Stimulated activated CD8-positive, alpha-beta memory T cell treated with anti-CD3 and anti-CD28 coated beads, Interleukin-4, amount 100 ng/mL, for 4 hours (primary cell): ENCODE data around the gene OR52B2.

Source experiments
- DNase-seq, 2 donors: peaks; one replicate each; pipeline ENCODE4 v3.0.0-alpha.2; 2020; ENCODE audit warnings: low read depth in 2 of 2, low spot score in 1 of 2

Gene OR52B2

GRCh38 chr11:6170226-6170625 lies at the start of gene OR52B2:
TSS of gene OR52B2 (minus strand) at chr11:6170326. CDS start at chr11:6170326, 0 bp downstream.
- DNase-seq, result no peak

- DNase-seq, result no peak
Measured at GRCh38 chr11:6219359-6219758, 49.2 kb upstream of the OR52B2 start.

- no peak for DNase-seq
Measured at GRCh38 chr11:6217722-6218121, 47.6 kb upstream of the OR52B2 start.

GRCh38 chr11:6216501-6216900 lies 46.4 kb upstream of the OR52B2 start:
- no peak for DNase-seq

DNA sequence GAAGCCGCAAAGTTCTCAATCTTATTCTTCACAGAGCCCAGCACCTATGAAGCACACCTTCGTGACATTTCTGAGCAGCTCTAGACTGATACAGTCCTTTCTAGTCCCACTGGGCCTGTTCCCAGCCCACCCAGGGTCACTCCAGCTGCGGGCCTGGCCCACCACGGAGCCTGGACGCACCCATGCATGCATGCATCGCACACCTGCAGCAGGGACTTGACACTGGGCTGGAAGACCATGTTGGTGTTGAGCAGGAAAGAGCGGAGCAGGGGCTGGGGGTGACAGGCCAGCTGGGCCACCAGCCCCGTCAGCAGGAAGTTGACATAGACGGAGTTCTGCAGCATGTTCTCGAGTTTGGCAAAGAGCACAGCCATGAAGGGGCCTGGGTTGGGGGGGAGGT lies 44.4 kb upstream of the OR52B2 start:
- DNase-seq, result no peak

DNA sequence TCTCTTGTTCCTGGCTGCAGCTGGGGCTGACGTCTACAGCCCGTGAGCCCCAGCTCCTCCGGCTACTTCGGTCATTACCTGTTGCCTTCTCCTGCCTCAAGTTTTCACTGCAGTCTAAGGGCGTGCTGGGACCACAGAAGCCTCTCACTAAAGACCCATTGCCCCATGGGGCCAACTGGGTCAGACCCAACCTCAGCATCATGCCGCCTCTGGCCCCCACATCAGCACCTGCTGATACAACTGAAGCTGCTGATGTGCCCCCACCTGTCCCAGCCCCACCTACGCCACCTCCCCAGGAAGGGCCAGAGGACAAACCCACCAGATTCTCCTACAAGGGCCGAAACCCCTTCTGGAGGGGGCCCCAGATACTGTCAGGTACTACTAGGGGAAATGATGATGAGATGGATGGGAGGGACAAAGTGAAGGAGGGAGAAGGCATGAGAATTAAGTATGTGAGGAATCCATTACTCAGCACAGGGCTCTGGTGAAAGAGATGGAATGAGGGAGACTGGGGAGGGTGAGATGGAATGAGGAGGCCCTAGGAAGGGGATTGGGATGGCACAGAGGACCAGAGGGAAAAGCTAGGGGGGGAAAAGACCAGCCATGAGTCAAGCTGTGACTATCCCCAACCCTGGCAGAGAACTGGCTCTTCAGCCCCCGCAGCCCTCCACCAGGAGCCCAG lies 40.3 kb upstream of the OR52B2 start:
- DNase-seq, result no peak

DNA sequence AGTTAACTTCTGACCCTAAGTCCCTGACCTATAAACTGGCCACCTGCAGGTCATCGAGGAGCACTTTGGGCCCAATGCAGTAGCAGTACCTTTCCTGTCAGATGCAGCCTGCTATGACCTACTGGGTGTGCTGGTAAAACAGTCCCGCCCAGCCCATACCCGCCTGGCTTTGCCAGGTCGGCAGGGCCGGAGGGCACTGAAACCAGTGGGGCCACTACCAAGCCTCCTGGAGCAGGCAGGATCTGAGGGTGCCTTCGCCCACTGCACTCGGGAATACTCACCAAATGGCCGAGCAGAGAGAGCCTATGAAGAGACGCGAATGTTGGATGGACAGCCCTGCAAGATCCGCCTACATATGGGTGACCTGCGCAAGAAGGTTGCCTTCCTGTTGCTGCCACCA lies 39.7 kb upstream of the OR52B2 start:
- no peak for DNase-seq

- no peak for DNase-seq
Measured at GRCh38 chr11:6206456-6207180, 36.5 kb upstream of the OR52B2 start.

DNA sequence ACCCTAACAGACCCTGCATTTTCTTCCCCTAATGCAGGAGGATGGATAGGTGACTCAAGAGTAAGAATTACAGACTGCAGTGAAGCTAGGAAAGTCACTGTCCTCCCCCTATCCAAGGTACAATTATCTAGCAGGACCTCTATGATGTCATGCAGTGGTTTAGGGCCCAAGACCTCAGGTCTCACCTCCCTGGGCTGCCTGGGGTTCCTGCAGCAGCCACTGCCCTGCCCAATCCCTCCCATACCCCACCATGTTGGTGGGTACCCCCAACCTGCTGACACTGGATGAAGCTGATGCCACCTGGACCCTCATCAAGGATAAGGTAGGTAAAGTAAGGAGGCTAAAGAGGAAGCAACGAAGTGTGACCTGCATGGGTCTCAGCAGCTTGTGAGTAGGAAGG lies 35.2 kb upstream of the OR52B2 start, which contains the start of gene C11orf42:
C11orf42 (plus strand) TSS at position 192 of the 400 bp plus-strand sequence; CDS start at position 251, 59 bp downstream.
- no peak for DNase-seq

DNA sequence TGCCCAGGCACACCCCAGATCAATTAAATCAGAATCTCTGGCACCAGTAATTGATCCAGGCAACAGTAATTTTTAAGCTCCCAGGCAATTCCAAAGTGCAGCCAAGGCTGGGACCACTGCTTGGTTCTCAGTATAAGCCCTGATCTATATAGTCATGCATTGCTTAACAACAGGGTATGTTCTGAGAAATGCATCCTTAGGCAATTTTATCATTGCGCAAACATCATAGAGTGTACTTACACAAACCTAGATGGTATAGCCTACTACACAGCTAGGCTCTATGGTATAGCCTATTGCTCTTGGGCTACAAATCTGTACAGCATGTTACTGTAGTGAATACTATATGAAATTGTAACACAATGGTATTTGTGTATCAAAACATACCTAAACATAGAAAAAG lies 34.6 kb upstream of the OR52B2 start:
- no peak for DNase-seq

DNA sequence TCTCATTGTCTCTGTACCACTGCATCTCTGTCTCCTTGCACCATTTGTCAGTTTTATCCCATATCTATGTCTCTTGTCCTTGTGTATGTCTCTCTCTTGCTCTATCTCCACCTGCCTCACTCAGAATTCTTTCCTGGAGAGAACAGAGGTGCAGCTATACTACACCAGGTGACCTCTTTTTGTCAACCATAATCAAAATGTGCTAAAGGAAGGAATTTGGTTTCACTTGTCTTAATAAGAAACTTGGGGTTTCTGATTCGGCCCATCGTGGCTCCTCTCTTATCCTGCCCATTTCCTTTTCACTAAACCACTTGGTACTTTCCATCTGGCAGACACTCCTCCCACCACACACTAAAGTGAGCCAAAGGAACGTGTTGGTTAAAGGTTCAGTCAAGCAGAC lies 33.2 kb upstream of the OR52B2 start:
- DNase-seq, result no peak

DNA sequence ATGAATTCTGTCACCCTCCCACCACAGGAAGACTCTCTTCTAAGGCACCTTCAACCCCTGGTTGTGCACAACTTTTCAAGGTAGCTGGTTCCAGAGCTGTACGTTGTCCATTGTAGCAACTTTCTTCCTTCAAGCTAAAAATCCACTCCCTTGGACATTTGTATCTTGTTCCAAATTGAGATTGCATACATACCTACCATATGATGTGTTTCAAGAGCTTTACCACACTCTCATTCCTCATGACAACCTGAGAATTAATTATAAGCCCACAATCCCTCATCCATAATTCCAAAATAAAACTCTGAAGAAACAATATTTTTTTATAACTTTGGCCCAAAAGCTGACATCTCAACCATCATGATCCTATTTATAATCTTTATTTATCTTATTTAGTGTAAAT lies 31.9 kb upstream of the OR52B2 start:
- DNase-seq, result no peak

GRCh38 chr11:6201481-6201880 lies 31.4 kb upstream of the OR52B2 start:
- DNase-seq, result no peak

GRCh38 chr11:6200975-6201374 lies 30.8 kb upstream of the OR52B2 start:
- DNase-seq, result no peak

GRCh38 chr11:6199174-6199810 lies 29.2 kb upstream of the OR52B2 start, which contains the start of gene OR52W1:
TSS of gene OR52W1 (plus strand) at chr11:6199224. CDS start at chr11:6199224, 0 bp downstream.
- DNase-seq, result no peak

DNA sequence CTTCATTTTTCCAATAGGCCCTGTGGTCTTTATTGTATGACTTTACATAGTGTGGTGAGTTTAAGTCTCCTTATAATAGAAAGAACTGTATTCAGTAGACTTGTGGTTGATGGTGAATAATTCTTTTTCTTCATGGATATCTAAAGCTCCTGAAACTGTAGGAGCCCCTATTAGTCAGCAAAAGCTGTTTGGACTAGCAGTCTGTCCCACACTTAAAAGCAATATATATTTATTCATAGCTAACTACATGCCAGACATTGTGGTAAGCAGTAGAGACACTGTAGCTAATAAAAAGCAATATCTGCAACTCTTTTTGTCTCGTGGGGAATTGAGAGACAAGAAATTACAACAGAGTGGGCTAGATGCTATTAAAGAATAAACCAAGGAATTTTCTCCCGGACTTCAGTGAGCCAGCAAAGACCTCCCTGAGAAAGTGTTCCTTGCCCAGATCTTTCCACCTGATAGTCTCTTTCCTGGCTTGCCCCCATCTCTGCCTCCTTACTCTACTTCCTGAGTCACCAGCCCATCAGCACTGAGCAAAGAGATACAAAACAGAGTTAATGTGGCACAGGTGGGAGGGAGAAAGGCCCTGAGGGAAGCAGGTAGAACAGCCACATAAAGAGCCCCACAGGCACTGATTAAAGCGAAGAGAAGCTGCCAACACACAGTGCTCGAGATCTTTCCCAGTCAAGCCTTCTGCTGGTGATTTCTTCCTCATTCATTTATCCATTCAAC lies 27.5 kb upstream of the OR52B2 start:
- no peak for DNase-seq

GRCh38 chr11:6196396-6196795 lies 26.3 kb upstream of the OR52B2 start:
- no peak for DNase-seq

- no peak for DNase-seq
Measured at GRCh38 chr11:6194065-6194581, 24.0 kb upstream of the OR52B2 start.

DNA sequence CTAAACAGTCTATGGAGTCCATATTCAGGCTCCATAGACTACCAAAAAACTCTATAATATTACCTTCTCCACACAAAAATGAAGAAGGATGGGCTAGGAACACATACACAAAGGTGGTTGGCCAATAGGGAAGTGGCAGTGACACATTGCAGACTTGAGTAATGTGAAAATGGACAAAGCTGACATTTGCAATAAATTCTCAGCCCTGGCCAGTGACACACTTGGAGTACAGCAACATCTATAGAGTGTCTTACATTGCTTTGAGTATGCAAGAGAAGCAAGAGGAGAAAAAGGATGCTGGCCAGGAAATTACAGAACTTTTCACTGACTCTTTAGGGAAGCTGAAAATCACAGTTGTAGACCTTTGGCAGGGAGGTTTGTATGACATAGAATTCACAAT lies 21.6 kb upstream of the OR52B2 start:
- DNase-seq, result no peak

- DNase-seq, result no peak
Measured at GRCh38 chr11:6175440-6175839, 5.3 kb upstream of the OR52B2 start.
